WTC11 (cell line): Measurements from ENCODE around the gene PRKCB. TPM values are rescaled to one million over a fixed set of nuclear protein-coding genes. Genes with fewer than 3 reads are reported as not detected.
"Not testable (repeated sequence)": the region's sequence is repeated elsewhere in the genome, so short reads cannot be mapped to it uniquely, and the experiment has no call there.

Source experiments
- ATAC-seq: fragments of 200-7000 bp; cut with Tn5 transposase; 2 replicates; pipeline ENCODE4 v1.10.0; 2021; ENCODE audit warnings: mild to moderate bottlenecking, moderate library complexity
- CTCF ChIA-PET: fragments of 300-600 bp; sonication (Branson Sonifier 250); formaldehyde crosslinking; loops from one replicate; lab custom pipeline; 2021; ENCODE audit warnings: antibody characterized with exemption; lab: Charles Lee
- POLR2A ChIA-PET: fragments of 350-600 bp; sonication (Branson Sonifier 250); formaldehyde crosslinking; loops from one replicate; lab custom pipeline; 2021; ENCODE audit warnings: antibody characterized with exemption; lab: Charles Lee
- DNase-seq: peaks from one replicate; pipeline ENCODE4 v3.0.0; 2021; ENCODE audit warnings: low spot score
- H3K27ac Mint-ChIP-seq: 2 replicates; pipeline ENCODE4 v1.8.0; 2021; ENCODE audit warnings: mixed read lengths
- H3K27me3 Mint-ChIP-seq: 2 replicates; pipeline ENCODE4 v1.8.0; 2021; ENCODE audit warnings: low read depth, mild to moderate bottlenecking, moderate library complexity, mixed read lengths
- H3K36me3 Mint-ChIP-seq: 2 replicates; pipeline ENCODE4 v1.8.0; 2021; ENCODE audit warnings: mixed read lengths
- H3K4me1 Mint-ChIP-seq: 2 replicates; pipeline ENCODE4 v1.8.0; 2022; ENCODE audit warnings: mixed read lengths
- H3K4me3 Mint-ChIP-seq: 2 replicates; pipeline ENCODE4 v1.8.0; 2021; ENCODE audit warnings: mild to moderate bottlenecking, moderate library complexity, mixed read lengths
- H3K9me3 Mint-ChIP-seq: 2 replicates; pipeline ENCODE4 v1.8.0; 2021; ENCODE audit warnings: mixed read lengths
- AR ChIP-seq: fragments of 250-450 bp; sonication (Bioruptor Pico); IDR thresholded peaks from 2 replicates; pipeline ENCODE4 v1.9.0; 2021; ENCODE audit warnings: mild to moderate bottlenecking
- ATF2 ChIP-seq: sonication (generic); formaldehyde crosslinking; IDR thresholded peaks from 2 replicates; pipeline ENCODE4 v1.8.1; 2022; ENCODE audit warnings: low read depth, missing genetic modification reagents, borderline replicate concordance
- ATF3 ChIP-seq: sonication (generic); formaldehyde crosslinking; conservative IDR thresholded peaks from 2 replicates; pipeline ENCODE4 v1.8.1; 2022; ENCODE audit warnings: mild to moderate bottlenecking, missing genetic modification reagents
- CBFB ChIP-seq: sonication (generic); formaldehyde crosslinking; IDR thresholded peaks from 2 replicates; pipeline ENCODE4 v1.8.1; 2022; ENCODE audit warnings: mild to moderate bottlenecking, low read depth, missing genetic modification reagents
- CDX4 ChIP-seq: fragments of 250-450 bp; sonication (Bioruptor Pico); IDR thresholded peaks from 2 replicates; pipeline ENCODE4 v1.9.0; 2021; ENCODE audit warnings: moderate library complexity, mild to moderate bottlenecking, inconsistent platforms, borderline replicate concordance
- ERG ChIP-seq: fragments of 250-450 bp; sonication (Bioruptor Pico); IDR thresholded peaks from 2 replicates; pipeline ENCODE4 v1.8.0; 2021; ENCODE audit warnings: mild to moderate bottlenecking
- ETV6 ChIP-seq: sonication (generic); formaldehyde crosslinking; IDR thresholded peaks from 2 replicates; pipeline ENCODE4 v1.8.1; 2022; ENCODE audit warnings: mild to moderate bottlenecking, missing genetic modification reagents
- FOXJ3 ChIP-seq: sonication (generic); formaldehyde crosslinking; IDR thresholded peaks from 2 replicates; pipeline ENCODE4 v1.9.0; 2021; ENCODE audit warnings: missing genetic modification reagents, mild to moderate bottlenecking, borderline replicate concordance
- GTF2I ChIP-seq: fragments of 250-450 bp; sonication (Bioruptor Pico); conservative IDR thresholded peaks from 2 replicates; pipeline ENCODE4 v1.4.0; 2021; ENCODE audit warnings: mild to moderate bottlenecking
- MLX ChIP-seq: sonication (generic); formaldehyde crosslinking; IDR thresholded peaks from 2 replicates; pipeline ENCODE4 v1.8.1; 2023; ENCODE audit warnings: mild to moderate bottlenecking, missing genetic modification reagents, moderate library complexity
- MYBL2 ChIP-seq: sonication (generic); formaldehyde crosslinking; IDR thresholded peaks from 2 replicates; pipeline ENCODE4 v1.8.1; 2023; ENCODE audit warnings: mild to moderate bottlenecking, moderate library complexity, missing genetic modification reagents
- NFE2L1 ChIP-seq: sonication (generic); formaldehyde crosslinking; IDR thresholded peaks from 2 replicates; pipeline ENCODE4 v1.8.1; 2023; ENCODE audit warnings: missing genetic modification reagents
- NR1H2 ChIP-seq: sonication (generic); formaldehyde crosslinking; IDR thresholded peaks from 2 replicates; pipeline ENCODE4 v1.9.0; 2021; ENCODE audit warnings: mild to moderate bottlenecking, moderate library complexity, missing genetic modification reagents
- SOX15 ChIP-seq: fragments of 250-450 bp; sonication (Bioruptor Pico); IDR thresholded peaks from 2 replicates; pipeline ENCODE4 v1.9.0; 2021; ENCODE audit warnings: mild to moderate bottlenecking
- TCF7 ChIP-seq: sonication (generic); formaldehyde crosslinking; IDR thresholded peaks from 2 replicates; pipeline ENCODE4 v1.8.0; 2022; ENCODE audit warnings: mild to moderate bottlenecking, low read depth, missing genetic modification reagents, moderate library complexity
- ZNF396 ChIP-seq: fragments of 250-450 bp; sonication (Bioruptor Pico); IDR thresholded peaks from 2 replicates; pipeline ENCODE4 v1.8.0; 2021; ENCODE audit warnings: mild to moderate bottlenecking, moderate library complexity, borderline replicate concordance
- ZNF423 ChIP-seq: fragments of 250-450 bp; sonication (Bioruptor Pico); IDR thresholded peaks from 2 replicates; pipeline ENCODE4 v2.1.2; 2022; ENCODE audit warnings: mild to moderate bottlenecking, moderate library complexity
- ZNF425 ChIP-seq: fragments of 250-450 bp; sonication (Bioruptor Pico); conservative IDR thresholded peaks from 2 replicates; pipeline ENCODE4 v1.9.0; 2021; ENCODE audit warnings: mild to moderate bottlenecking
- ZNF512 ChIP-seq: sonication (generic); formaldehyde crosslinking; IDR thresholded peaks from 2 replicates; pipeline ENCODE4 v1.8.1; 2022; ENCODE audit warnings: missing genetic modification reagents, borderline replicate concordance
- total RNA-seq: library from RNA; stranded (reverse); gene quantifications from 3 replicates; pipeline ENCODE4 v1.2.3, GENCODE V29; 2021

PRKCB gene
- total RNA-seq, 1 experiment from 2014 or later: 6.9 TPM

- TF ChIP-seq CDX4 (CRISPR knock-in tag) (no peak), FOXJ3 (CRISPR knock-in tag) (no peak), TCF7 (CRISPR knock-in tag) (no peak), ZNF396 (no peak), NR1H2 (CRISPR knock-in tag) (no peak), ZNF425 (no peak), SOX15 (no peak), MLX (CRISPR knock-in tag) (no peak)
Measured at GRCh38 chr16:23931199-23931598, 95.4 kb downstream of the PRKCB start (continued).

- not testable (repeated sequence) for H3K36me3 Mint-ChIP-seq
Measured at GRCh38 chr16:23933650-23934049, 97.9 kb downstream of the PRKCB start.

GRCh38 chr16:23934610-23935236, 98.9 kb downstream of the PRKCB start:
- POLR2A ChIA-PET: interaction anchor here (0.6 kb wide), 1 partner anchor 82 kb away, joined by 3 read pairs; no protein-coding TSS in a partner anchor
- H3K4me3 Mint-ChIP-seq: no peak overlapping the region
- peaks cover 8% of the 10 kb centered on the region for H3K9me3 Mint-ChIP-seq
- DNase-seq: no peak
- H3K4me1 Mint-ChIP-seq: no peaks in the 10 kb centered on the region
- no peak for ATAC-seq
- no peak overlapping the region for H3K27ac Mint-ChIP-seq
- CTCF ChIA-PET: interaction anchor here (0.9 kb wide), 1 partner anchor 82 kb away, joined by 3 read pairs; no protein-coding TSS in a partner anchor
- no peaks in the 10 kb centered on the region for H3K36me3 Mint-ChIP-seq
- H3K27me3 Mint-ChIP-seq: peaks cover 22% of the 10 kb centered on the region
- no peak for TF ChIP-seq ERG (CRISPR knock-in tag)
- no peak for TF ChIP-seq CBFB (CRISPR knock-in tag)
- no peak for TF ChIP-seq MLX (CRISPR knock-in tag)
- no peak for TF ChIP-seq NFE2L1 (CRISPR knock-in tag)
- TF ChIP-seq AR (CRISPR knock-in tag): no peak
- TF ChIP-seq ETV6 (CRISPR knock-in tag): no peak
- TF ChIP-seq ZNF423 (CRISPR knock-in tag): no peak
- no peak for TF ChIP-seq TCF7 (CRISPR knock-in tag)
- no peak for TF ChIP-seq ZNF512
- no peak for TF ChIP-seq MYBL2 (CRISPR knock-in tag)
- no peak for TF ChIP-seq ATF2 (CRISPR knock-in tag)
- no peak for TF ChIP-seq GTF2I (CRISPR knock-in tag)
- TF ChIP-seq ATF3 (CRISPR knock-in tag): no peak

More at GRCh38 chr16:23933650-23934049, 97.9 kb downstream of the PRKCB start:
- H3K27me3 Mint-ChIP-seq: peaks cover 22% of the 10 kb centered on the region
- DNase-seq, POLR2A ChIA-PET, H3K4me1 Mint-ChIP-seq, H3K4me3 Mint-ChIP-seq, H3K9me3 Mint-ChIP-seq, ATAC-seq, H3K27ac Mint-ChIP-seq, CTCF ChIA-PET: not testable (repeated sequence)
